Kidney (tissue), 14 donors: ENCODE data around the gene PLEKHB1. TPM values are rescaled to one million over a fixed set of nuclear protein-coding genes. Genes with fewer than 3 reads are reported as not detected.
A peak's percentile ranks its signal among the peaks of the same experiment; 100 is the strongest.

Source experiments
- DNase-seq, 5 donors: peaks; one replicate each; pipeline ENCODE4 v3.0.0-alpha.2; 2013 to 2020
- FAIRE-seq: peaks from 2 replicates; lab custom pipeline; 2012; peaks lifted over from hg19 to GRCh38; lab: Jason Lieb, UNC
- H3K27ac ChIP-seq, 2 donors: one replicate each; pipeline ENCODE4 v1.7.0; 2013; ENCODE audit warnings: low read depth in 2 of 2, low read length in 2 of 2, inconsistent platforms in 1 of 2
- H3K27me3 ChIP-seq: one replicate; pipeline ENCODE4 v1.7.1; 2013; ENCODE audit warnings: low read length, inconsistent platforms; ENCODE audit not compliant: control insufficient read depth, insufficient read depth
- H3K36me3 ChIP-seq, 3 donors: one replicate each; pipeline versions ENCODE4 v1.7.0 to v1.7.1; 2013; ENCODE audit warnings: low read length in 3 of 3, control low read depth in 1 of 3, inconsistent platforms in 1 of 3; ENCODE audit not compliant: insufficient read depth in 3 of 3, control insufficient read depth in 2 of 3
- H3K4me1 ChIP-seq, 3 donors: one replicate each; pipeline versions ENCODE4 v1.7.0 to v1.7.1; 2013; ENCODE audit warnings: low read length in 3 of 3, inconsistent platforms in 1 of 3, low read depth in 1 of 3; ENCODE audit not compliant: control insufficient read depth in 2 of 3, insufficient read depth in 2 of 3
- H3K4me3 ChIP-seq, 3 donors: one replicate each; pipeline versions ENCODE4 v1.7.0 to v1.8.1; 2013; ENCODE audit warnings: low read length in 3 of 3, control low read depth in 1 of 3, inconsistent platforms in 1 of 3
- H3K9ac ChIP-seq, 3 donors: one replicate each; pipeline versions ENCODE4 v1.7.0 to v1.7.1; 2013; ENCODE audit warnings: low read length in 3 of 3, control low read depth in 1 of 3, inconsistent platforms in 1 of 3
- H3K9me3 ChIP-seq, 3 donors: one replicate each; pipeline versions ENCODE4 v1.7.0 to v1.7.1; 2013; ENCODE audit warnings: low read length in 3 of 3, control low read depth in 1 of 3, inconsistent platforms in 1 of 3; ENCODE audit not compliant: control insufficient read depth in 2 of 3, insufficient read depth in 1 of 3
- CTCF ChIP-seq: IDR thresholded peaks from 3 replicates; pipeline ENCODE4 v1.5.1; 2012; ENCODE audit warnings: mild to moderate bottlenecking, moderate library complexity, borderline replicate concordance; ENCODE audit not compliant: insufficient read depth; ENCODE audit errors: extremely low read depth
- intact Hi-C: fragments of 100-400 bp; cut with DNase I; formaldehyde crosslinking; loops from one replicate; pipeline ENCODE4 v1.11.1; 2022
- polyA plus RNA-seq: library from polyadenylated mRNA; stranded (reverse); fragments of 350-450 nt; fragmentation: Illumina TruSeq; extraction: RNeasy Lipid Tissue Mini Kit (QIAGEN cat#74804); gene quantifications from one replicate; pipeline ENCODE4 v1.2.3, GENCODE V29; 2014; ENCODE audit warnings: low read depth, low replicate concordance; ENCODE audit not compliant: insufficient read depth
- total RNA-seq: library from RNA; stranded (reverse); fragmentation: NEBNext Ultra II Directional; extraction: Animal tissue kit (Norgen Biotek cat#: 25700); gene quantifications from one replicate; pipeline ENCODE4 v1.2.1, GENCODE V29; 2021
- donor health status: control.
- donor health status: control.
- donor health status: control.
- donor health status: control.
- donor health status: control.
- donor health status: DM: yes; HTN: yes; CAD: no.
- donor health status: Normal renal cell carcinoma (clear cell type).

The PLEKHB1 gene
- total and polyA plus RNA-seq, 2 donors from 2014 or later = 21.0 to 30.4 TPM

- intact Hi-C loops = loop anchor here (10.0 kb wide), 1 partner anchor 252 kb away; no protein-coding TSS in a partner anchor
- no peak for TF ChIP-seq CTCF
- no peaks in the 10 kb centered on the region for H3K27me3 ChIP-seq
- no peak overlapping the region for H3K27ac ChIP-seq
- H3K4me3 ChIP-seq = no peak overlapping the region
- no peaks in the 10 kb centered on the region for H3K9me3 ChIP-seq
- FAIRE-seq = no peak
- DNase-seq = no peak
- H3K4me1 ChIP-seq = peaks cover 0 to 9% (median 4%) of the 10 kb centered on the region in 3 donors
- no peaks in the 10 kb centered on the region for H3K36me3 ChIP-seq
- H3K9ac ChIP-seq = no peak overlapping the region
These were observed 10.6 kb downstream of the PLEKHB1 start for GRCh38 chr11:73656985-73657384.

- no peaks in the 10 kb centered on the region for H3K36me3 ChIP-seq
- H3K9me3 ChIP-seq = no peaks in the 10 kb centered on the region
- no peak overlapping the region for H3K4me3 ChIP-seq
- H3K27me3 ChIP-seq = no peaks in the 10 kb centered on the region
- DNase-seq (no peak), FAIRE-seq (no peak)
- no peak overlapping the region for H3K27ac ChIP-seq
- H3K4me1 ChIP-seq = peaks cover 0 to 9% (median 4%) of the 10 kb centered on the region in 3 donors
- H3K9ac ChIP-seq = no peak overlapping the region
- intact Hi-C loops = loop anchor here (10.0 kb wide), 1 partner anchor 255 kb away; no protein-coding TSS in a partner anchor
- TF ChIP-seq CTCF = no peak
These were observed 13.6 kb downstream of the PLEKHB1 start for GRCh38 chr11:73659961-73660360.

GRCh38 chr11:73660497-73661034, 14.2 kb downstream of the PLEKHB1 start:
- no peak for TF ChIP-seq CTCF
- FAIRE-seq (no peak), DNase-seq (no peak)
- no peaks in the 10 kb centered on the region for H3K27me3 ChIP-seq
- H3K36me3 ChIP-seq = no peaks in the 10 kb centered on the region
- H3K9me3 ChIP-seq = no peaks in the 10 kb centered on the region
- H3K4me3 ChIP-seq = peak overlapping the region; percentile 49 to 68 (median 59)
- H3K4me1 ChIP-seq = peaks cover 0 to 10% (median 4%) of the 10 kb centered on the region in 3 donors
- H3K9ac ChIP-seq = peak overlapping the region in 2 of 3 donors; percentile 29
- intact Hi-C loops = no loop called here
- no peak overlapping the region for H3K27ac ChIP-seq
